GM12878 (cell line): ENCODE measurements around the gene PGAM2. TPM values are rescaled to one million over a fixed set of nuclear protein-coding genes. Genes with fewer than 3 reads are reported as not detected.
"Not testable (repeated sequence)": the region's sequence is repeated elsewhere in the genome, so short reads cannot be mapped to it uniquely, and the experiment has no call there.

Source experiments
- ATAC-seq: fragments of 200-7000 bp; cut with Tn5 transposase; 3 replicates; pipeline ENCODE4 v1.9.1; 2020; ENCODE audit warnings: mild to moderate bottlenecking, moderate library complexity
- BruUV-seq: library from RNA; stranded (reverse); fragments of 400-500 nt; replicated peaks from 2 replicates; lab custom pipeline; 2021; lab: Mats Ljungman, UMichigan
- CTCF ChIA-PET: fragments of 300-600 bp; sonication (Branson Sonifier 250); formaldehyde crosslinking; extraction: SDS; loops from one replicate; lab custom pipeline; 2021; ENCODE audit warnings: inconsistent platforms; lab: Yijun Ruan, JAX
- POLR2A ChIA-PET: fragments of 350-600 bp; formaldehyde crosslinking; extraction: SDS; loops from one replicate; lab custom pipeline; 2021; ENCODE audit warnings: inconsistent platforms; lab: Charles Lee
- RAD21 ChIA-PET: fragments of 300-600 bp; sonication (Branson Sonifier 250); formaldehyde crosslinking; loops from one replicate; lab custom pipeline; 2023; ENCODE audit warnings: antibody characterized with exemption; ENCODE audit not compliant: unreplicated experiment; lab: Charles Lee
- SMC1A ChIA-PET: fragments of 300-600 bp; sonication (Branson Sonifier 250); formaldehyde crosslinking; loops from one replicate; lab custom pipeline; 2023; ENCODE audit not compliant: unreplicated experiment, uncharacterized antibody; lab: Charles Lee
- DNase-seq: peaks from one replicate; pipeline ENCODE4 v3.0.0-alpha.2; 2011; ENCODE audit warnings: low read depth, low spot score
- FAIRE-seq: peaks from 3 replicates; lab custom pipeline; 2011; peaks lifted over from hg19 to GRCh38; lab: Jason Lieb, UNC
- H2AFZ ChIP-seq: 2 replicates; pipeline ENCODE4 v1.6.0; 2011; ENCODE audit warnings: low read depth, low read length, control low read depth; ENCODE audit not compliant: control insufficient read depth
- H3K27ac ChIP-seq: 2 replicates; pipeline ENCODE4 v1.5.1; 2011; ENCODE audit warnings: control low read depth; ENCODE audit not compliant: control insufficient read depth, insufficient read depth
- H3K27me3 ChIP-seq, 2 experiments: replicated peaks in 1 of 2; 2 replicates each; pipeline versions ENCODE4 v1.6.0 to v1.6.1; 2011; ENCODE audit warnings: low read length in 1 of 2; ENCODE audit not compliant: control insufficient read depth in 2 of 2, insufficient read depth in 2 of 2
- H3K36me3 ChIP-seq, 2 experiments: 2 replicates each; pipeline ENCODE4 v1.5.1; 2011; ENCODE audit warnings: low read length in 1 of 2; ENCODE audit not compliant: control insufficient read depth in 2 of 2, insufficient read depth in 2 of 2
- H3K4me1 ChIP-seq: 2 replicates; pipeline ENCODE4 v1.6.1; 2011; ENCODE audit warnings: mild to moderate bottlenecking, low read length, moderate library complexity, mixed read lengths; ENCODE audit not compliant: control insufficient read depth, insufficient read depth
- H3K4me2 ChIP-seq: 2 replicates; pipeline ENCODE4 v1.6.0; 2011; ENCODE audit warnings: control low read depth; ENCODE audit not compliant: control insufficient read depth, insufficient read depth
- H3K4me3 ChIP-seq: fragments of 200-600 bp; sonication (generic); 2 replicates; pipeline ENCODE4 v1.5.1; 2016
- H3K79me2 ChIP-seq: 2 replicates; pipeline ENCODE4 v1.6.0; 2011; ENCODE audit warnings: low read length; ENCODE audit not compliant: control insufficient read depth, insufficient read depth
- H3K9ac ChIP-seq: 2 replicates; pipeline ENCODE4 v1.8.0; 2011; ENCODE audit warnings: low read length, control low read depth, mixed read lengths; ENCODE audit not compliant: control insufficient read depth, insufficient read depth
- H3K9me3 ChIP-seq: replicated peaks from 3 replicates; pipeline ENCODE4 v1.5.1; 2011; ENCODE audit warnings: mild to moderate bottlenecking, low read length; ENCODE audit not compliant: control insufficient read depth, insufficient read depth
- H4K20me1 ChIP-seq: 2 replicates; pipeline ENCODE4 v1.6.0; 2011; ENCODE audit not compliant: control insufficient read depth, insufficient read depth
- WGBS: methylation state at CpG from one replicate; pipeline ENCODE4 v1.1.6; 2016; ENCODE audit warnings: low lambda C conversion rate; ENCODE audit not compliant: insufficient replicate concordance, insufficient coverage; ENCODE audit errors: missing lambda C conversion rate; 5-methylcytosine and 5-hydroxymethylcytosine counted together
- in situ Hi-C: fragments of 300-500 bp; cut with MboI; formaldehyde crosslinking; loops from 9 replicates; pipeline ENCODE4 v1.14.3; 2018; ENCODE audit warnings: mixed read lengths
- intact Hi-C: fragments of 100-400 bp; cut with micrococcal nuclease; formaldehyde crosslinking; loops from one replicate; pipeline ENCODE4 v1.14.2; 2022; ENCODE audit not compliant: unreplicated experiment
- polyA plus RNA-seq, 11 experiments: library from polyadenylated mRNA; depleted of rRNA in 4 of 11; unstranded in 6 of 11; stranded (reverse) in 5 of 11; fragments of >200 nt; fragmentation: Nextera tagmentation in 4 of 11; fragmentation: Illumina TruSeq in 1 of 11; extraction: Ambion mirVana in 4 of 11; extraction: Trizol in 1 of 11; gene quantifications; 1 replicate in 1 of 11; 2 replicates in 10 of 11; pipeline versions ENCODE4 v1.2.1 to v1.2.3, GENCODE V29; 2011 to 2016; ENCODE audit warnings: inconsistent platforms in 2 of 11, missing spikeins in 2 of 11, low read depth in 1 of 11
- total RNA-seq, 4 experiments: library from RNA; depleted of rRNA in 3 of 4; stranded (reverse); fragments of >200 nt in 3 of 4; fragmentation: Illumina TruSeq in 1 of 4; extraction: Trizol in 1 of 4; gene quantifications; 2 replicates each; pipeline versions ENCODE4 v1.2.1 to v1.2.3, GENCODE V29; 2013 to 2021

The PGAM2 gene
- total and polyA plus RNA-seq, 10 of the 15 experiments (the other 5 are each of a cell fraction or from before 2014, with no cell fraction given): not detected

DNA sequence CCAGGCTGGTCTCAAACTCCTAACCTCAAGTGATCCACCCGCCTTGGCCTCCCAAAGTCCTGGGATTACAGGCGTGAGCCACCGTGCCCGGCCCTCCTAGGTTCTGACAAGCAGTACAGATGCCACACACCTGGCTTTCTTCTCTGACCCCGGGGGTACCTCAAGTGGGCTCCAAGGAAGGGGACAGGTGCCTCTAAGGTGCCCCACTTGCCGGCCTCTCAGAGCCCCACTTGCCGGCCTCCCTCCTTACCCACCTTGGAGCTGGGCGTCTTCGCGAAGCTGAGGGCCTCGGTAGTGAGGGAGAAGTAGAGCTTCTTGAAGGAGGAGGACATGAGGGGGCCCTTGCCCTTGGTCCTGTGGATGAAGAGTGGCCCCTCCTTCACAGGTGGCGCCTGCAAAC lies 26.8 kb downstream of the PGAM2 start:
- H3K27ac ChIP-seq, ATAC-seq, H3K79me2 ChIP-seq, H3K9me3 ChIP-seq, FAIRE-seq, intact Hi-C loops, H3K4me2 ChIP-seq, H3K9ac ChIP-seq, H3K36me3 ChIP-seq, H3K4me3 ChIP-seq, H2AFZ ChIP-seq, in situ Hi-C loops, H3K4me1 ChIP-seq, DNase-seq, POLR2A ChIA-PET, BruUV-seq, H3K27me3 ChIP-seq, H4K20me1 ChIP-seq: not testable (repeated sequence)
- RAD21 ChIA-PET: interaction anchor here (0.9 kb wide), 1 partner anchor 157 kb away, joined by 3 read pairs; no protein-coding TSS in a partner anchor
- CTCF ChIA-PET: interaction anchor here (0.6 kb wide), 1 partner anchor 131 kb away, joined by 3 read pairs; no protein-coding TSS in a partner anchor
- 100% methylated on average over 3 of the region's 12 CpGs for WGBS
- SMC1A ChIA-PET: interaction anchor here (0.6 to 0.7 kb wide), 2 partner anchors 60 to 82 kb away, joined by 3 read pairs; no protein-coding TSS in a partner anchor

DNA sequence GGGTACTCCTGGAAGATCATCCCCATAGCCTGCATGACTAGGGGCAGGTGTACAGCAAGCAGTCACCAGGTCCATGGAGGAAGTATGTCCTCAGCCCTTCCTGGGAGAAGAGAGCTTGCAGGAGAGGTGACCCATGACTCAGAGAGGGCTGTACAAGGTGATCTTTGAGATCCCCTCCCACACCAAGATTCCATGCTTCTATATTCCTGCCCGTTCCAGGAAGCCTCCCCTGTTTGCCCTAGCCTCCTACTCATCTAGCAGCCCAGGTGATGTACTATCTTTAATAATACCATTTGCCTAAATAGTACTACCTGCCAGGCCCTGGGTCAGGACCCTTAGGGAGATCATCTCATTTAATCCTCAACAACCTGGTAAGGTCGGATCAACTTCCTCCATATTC lies 27.4 kb downstream of the PGAM2 start:
- H3K9me3 ChIP-seq, H3K4me1 ChIP-seq, CTCF ChIA-PET, DNase-seq, RAD21 ChIA-PET, H4K20me1 ChIP-seq, FAIRE-seq, H3K4me3 ChIP-seq, H3K27ac ChIP-seq, H3K4me2 ChIP-seq, H3K79me2 ChIP-seq, BruUV-seq, SMC1A ChIA-PET, intact Hi-C loops, H3K27me3 ChIP-seq, ATAC-seq, in situ Hi-C loops, H2AFZ ChIP-seq, H3K36me3 ChIP-seq, POLR2A ChIA-PET, H3K9ac ChIP-seq: not testable (repeated sequence)
- WGBS: 50% methylated on average over 2 of the region's 2 CpGs

- ATAC-seq: peak; percentile 39
- H3K27ac ChIP-seq, H2AFZ ChIP-seq, H3K27me3 ChIP-seq, in situ Hi-C loops, intact Hi-C loops, FAIRE-seq, H3K9ac ChIP-seq, POLR2A ChIA-PET, RAD21 ChIA-PET, H3K4me3 ChIP-seq, BruUV-seq, H3K79me2 ChIP-seq, H4K20me1 ChIP-seq, H3K36me3 ChIP-seq, H3K9me3 ChIP-seq, CTCF ChIA-PET, H3K4me1 ChIP-seq, DNase-seq, SMC1A ChIA-PET, H3K4me2 ChIP-seq: not testable (repeated sequence)
- WGBS: 98% methylated on average over 7 of the region's 10 CpGs
Measured at GRCh38 chr7:44036364-44036763, 29.0 kb downstream of the PGAM2 start.

DNA sequence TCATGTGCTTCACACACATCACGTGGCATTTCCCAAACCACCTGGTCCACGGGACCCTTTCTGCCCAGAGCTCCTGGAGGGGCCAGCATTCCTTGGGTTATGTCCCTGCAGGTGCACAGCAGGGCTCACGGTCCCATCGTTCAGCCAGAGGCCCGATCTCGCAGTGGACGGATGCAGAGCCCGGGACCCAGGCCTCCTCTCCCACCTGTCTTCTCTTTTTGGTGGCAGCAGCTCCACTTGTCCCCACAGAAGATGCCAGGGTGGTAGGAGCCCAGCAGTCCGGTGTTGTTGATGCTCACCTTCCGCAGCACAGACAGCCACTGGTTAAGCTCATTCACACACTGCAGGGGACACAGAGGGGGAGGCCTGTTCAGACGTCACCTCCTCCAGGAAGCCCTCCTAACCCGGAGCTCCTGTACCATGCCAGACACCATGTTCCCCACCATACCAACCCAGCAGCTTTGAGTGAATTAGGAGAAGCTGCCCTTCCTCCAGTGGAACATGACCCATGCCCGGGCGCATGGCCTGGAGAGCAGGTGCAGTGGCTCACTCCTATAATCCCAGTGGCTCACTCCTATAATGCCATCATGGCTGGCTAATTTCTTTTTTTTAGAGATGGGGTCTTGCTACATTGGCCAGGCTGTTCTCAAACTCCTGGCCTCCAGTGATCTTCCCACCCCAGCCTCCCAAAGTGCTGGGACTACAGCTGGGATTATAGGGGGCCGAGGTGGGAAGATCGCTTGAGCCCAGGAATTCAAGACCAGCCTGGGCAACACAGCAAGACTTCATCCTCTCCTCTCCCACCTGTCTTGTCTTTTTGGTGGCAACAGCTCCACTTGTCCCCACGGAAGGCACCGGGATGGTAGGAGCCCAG lies 31.2 kb downstream of the PGAM2 start:
- H3K27me3 ChIP-seq, CTCF ChIA-PET, intact Hi-C loops, DNase-seq, H4K20me1 ChIP-seq, H3K4me2 ChIP-seq, H3K27ac ChIP-seq, POLR2A ChIA-PET, H3K4me1 ChIP-seq, BruUV-seq, H2AFZ ChIP-seq, RAD21 ChIA-PET, ATAC-seq, in situ Hi-C loops, FAIRE-seq, H3K36me3 ChIP-seq, H3K9me3 ChIP-seq, H3K9ac ChIP-seq, H3K79me2 ChIP-seq, SMC1A ChIA-PET, H3K4me3 ChIP-seq: not testable (repeated sequence)
- WGBS: 97% methylated on average over 14 of the region's 18 CpGs
